Fibroblast of villous mesenchyme (primary cell): ENCODE data around the gene IQCH. TPM values are rescaled to one million over a fixed set of nuclear protein-coding genes. Genes with fewer than 3 reads are reported as not detected.

Experiments used
- DNase-seq: peaks from one replicate; pipeline ENCODE4 v3.0.0-alpha.2; 2010; ENCODE audit warnings: low read depth
- H3K4me3 ChIP-seq: 2 replicates; pipeline ENCODE4 v1.5.1; 2011; ENCODE audit warnings: low read depth, mild to moderate bottlenecking, low read length
- total RNA-seq: library from RNA; depleted of rRNA; stranded (reverse); fragments of >200 nt; gene quantifications from 2 replicates; pipeline ENCODE4 v1.2.3, GENCODE V29; 2012
- TF ChIP-seq, protein P1 (sequence below): IDR thresholded peaks from 2 replicates; pipeline ENCODE4 v1.5.1; 2012; ENCODE audit warnings: low read depth, mild to moderate bottlenecking, low read length; ENCODE audit not compliant: insufficient read depth

IQCH gene
- total RNA-seq, 1 donor, result 4.7 TPM

DNA sequence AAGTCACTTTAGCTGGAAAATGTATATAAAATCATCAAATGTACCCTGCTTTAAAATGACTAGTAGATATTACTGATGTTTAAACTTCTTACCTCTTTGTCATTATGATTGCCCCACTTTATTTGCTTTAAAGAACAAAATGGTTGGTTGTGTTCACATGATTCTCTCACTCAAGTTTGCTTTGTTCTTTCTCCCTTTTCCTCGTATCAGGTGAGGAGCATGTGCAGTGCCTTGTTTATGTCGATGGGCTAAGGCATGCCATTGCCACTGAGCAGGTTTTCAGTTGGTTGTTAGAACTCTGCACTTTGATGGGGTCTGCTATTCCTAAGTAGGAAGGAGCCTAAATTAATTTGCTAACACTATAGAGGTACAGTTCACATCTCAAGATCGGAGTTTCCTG lies 293.2 kb downstream of the IQCH start:
- no peak overlapping the region for H3K4me3 ChIP-seq
- TF ChIP-seq, protein P1, sequence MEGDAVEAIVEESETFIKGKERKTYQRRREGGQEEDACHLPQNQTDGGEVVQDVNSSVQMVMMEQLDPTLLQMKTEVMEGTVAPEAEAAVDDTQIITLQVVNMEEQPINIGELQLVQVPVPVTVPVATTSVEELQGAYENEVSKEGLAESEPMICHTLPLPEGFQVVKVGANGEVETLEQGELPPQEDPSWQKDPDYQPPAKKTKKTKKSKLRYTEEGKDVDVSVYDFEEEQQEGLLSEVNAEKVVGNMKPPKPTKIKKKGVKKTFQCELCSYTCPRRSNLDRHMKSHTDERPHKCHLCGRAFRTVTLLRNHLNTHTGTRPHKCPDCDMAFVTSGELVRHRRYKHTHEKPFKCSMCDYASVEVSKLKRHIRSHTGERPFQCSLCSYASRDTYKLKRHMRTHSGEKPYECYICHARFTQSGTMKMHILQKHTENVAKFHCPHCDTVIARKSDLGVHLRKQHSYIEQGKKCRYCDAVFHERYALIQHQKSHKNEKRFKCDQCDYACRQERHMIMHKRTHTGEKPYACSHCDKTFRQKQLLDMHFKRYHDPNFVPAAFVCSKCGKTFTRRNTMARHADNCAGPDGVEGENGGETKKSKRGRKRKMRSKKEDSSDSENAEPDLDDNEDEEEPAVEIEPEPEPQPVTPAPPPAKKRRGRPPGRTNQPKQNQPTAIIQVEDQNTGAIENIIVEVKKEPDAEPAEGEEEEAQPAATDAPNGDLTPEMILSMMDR, result no peak
- no peak for DNase-seq

DNA sequence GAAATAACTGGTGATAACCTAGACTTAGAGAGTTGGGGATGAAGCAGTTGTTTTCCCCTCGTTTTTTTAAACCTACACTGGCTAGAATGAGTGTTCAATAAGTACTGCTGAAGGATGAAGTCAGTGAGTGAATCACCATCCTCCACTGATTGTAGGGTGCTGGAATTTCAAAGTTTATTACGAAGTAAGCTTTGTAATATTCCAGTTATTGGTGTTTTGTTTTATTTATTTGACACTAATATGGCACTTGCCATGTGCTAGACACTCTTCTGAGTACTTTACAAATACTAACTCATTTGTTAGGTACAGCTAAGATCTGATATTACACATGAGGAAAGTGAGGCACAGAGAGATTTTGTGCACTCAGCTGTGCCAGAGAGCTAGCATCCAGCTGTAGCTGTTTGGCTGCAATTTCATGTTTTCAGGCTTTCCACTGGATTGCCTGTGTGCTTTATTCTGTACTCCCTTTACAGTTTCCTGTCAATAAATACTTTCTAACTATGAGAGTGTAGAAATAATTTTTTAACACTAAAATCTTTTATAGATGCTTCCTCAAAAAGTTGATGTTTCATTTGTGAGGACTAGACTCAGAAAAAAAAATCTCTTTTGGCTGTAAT lies 293.8 kb downstream of the IQCH start:
- TF ChIP-seq, protein P1, result no peak
- H3K4me3 ChIP-seq, result no peak overlapping the region
- no peak for DNase-seq

DNA sequence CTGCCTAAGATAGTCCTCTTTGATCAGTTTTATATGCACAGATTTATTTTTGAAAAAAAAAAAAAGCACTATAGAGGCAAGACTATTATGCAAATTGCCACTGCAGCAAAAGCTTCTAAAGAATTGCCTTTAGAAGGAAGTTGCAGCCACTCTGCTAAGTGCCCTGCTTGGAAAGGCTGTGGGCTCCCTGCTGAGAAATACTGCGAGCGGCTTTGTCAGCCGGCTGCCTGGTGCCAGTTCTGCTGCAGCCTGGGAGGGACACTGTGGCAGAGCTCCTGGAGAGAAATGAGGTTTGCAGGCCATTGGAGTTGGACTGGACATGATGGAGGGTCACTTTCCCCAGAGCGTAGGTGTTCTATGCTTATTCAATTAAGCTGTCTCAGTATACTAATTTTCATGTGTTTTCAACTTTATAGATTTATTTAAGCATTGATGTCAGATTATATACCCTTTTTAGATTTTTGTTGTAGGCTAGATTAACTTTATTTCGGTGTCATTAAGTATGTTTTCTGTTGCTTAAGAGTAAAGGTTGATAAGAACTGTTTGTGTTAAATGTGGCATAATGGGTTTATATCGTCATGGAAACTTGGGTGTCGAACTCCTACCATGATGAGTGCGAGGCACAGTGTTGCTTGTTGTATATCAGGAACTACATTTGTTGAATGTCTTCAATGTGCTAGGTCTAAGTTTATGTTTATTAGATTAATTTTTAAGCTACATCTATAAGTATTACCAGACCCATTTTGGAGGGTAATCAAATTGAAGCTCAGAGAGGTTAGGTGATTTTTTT lies 294.5 kb downstream of the IQCH start:
- no peak overlapping the region for H3K4me3 ChIP-seq
- TF ChIP-seq, protein P1, result no peak
- DNase-seq, result no peak

DNA sequence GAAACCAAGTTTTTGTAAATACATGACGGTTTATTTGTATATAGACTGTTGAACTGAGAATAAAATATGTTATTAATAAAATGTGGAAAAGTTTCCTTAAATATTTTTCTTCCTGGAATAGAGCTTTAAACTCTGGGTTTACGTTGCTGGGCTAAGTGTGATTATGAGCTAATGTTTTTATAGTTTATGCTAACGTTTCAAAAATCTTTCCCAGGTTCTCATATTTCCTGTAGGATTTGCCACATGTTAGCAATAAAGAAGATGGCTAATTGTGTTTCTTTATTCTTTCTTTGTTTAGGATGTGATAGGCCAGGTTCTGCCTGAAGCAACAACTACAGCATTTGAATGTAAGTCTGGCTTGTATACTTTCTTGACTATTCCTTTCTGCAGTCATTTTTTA lies 295.1 kb downstream of the IQCH start:
- H3K4me3 ChIP-seq, result no peak overlapping the region
- TF ChIP-seq, protein P1, result no peak
- no peak for DNase-seq

DNA sequence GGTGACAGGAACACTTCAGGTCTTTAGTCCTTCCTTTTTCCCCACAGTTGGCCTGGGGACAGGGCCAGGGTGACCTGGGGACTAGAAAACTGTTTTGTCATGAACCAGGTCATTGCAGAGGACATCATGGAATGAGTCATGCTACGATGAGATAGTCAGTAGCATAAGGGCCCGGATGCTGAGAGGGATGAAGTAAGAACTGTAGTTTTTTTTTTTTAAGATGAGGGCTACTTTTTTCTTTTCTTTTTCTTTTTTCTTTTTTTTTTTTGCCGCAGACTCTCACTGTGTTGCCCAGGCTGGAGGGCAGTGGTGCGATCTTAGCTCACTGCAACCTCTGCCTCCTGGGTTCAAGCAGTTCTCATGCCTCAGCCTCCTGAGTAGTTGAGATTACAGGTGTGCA lies 295.9 kb downstream of the IQCH start:
- DNase-seq, result no peak
- no peak overlapping the region for H3K4me3 ChIP-seq
- TF ChIP-seq, protein P1, result no peak

DNA sequence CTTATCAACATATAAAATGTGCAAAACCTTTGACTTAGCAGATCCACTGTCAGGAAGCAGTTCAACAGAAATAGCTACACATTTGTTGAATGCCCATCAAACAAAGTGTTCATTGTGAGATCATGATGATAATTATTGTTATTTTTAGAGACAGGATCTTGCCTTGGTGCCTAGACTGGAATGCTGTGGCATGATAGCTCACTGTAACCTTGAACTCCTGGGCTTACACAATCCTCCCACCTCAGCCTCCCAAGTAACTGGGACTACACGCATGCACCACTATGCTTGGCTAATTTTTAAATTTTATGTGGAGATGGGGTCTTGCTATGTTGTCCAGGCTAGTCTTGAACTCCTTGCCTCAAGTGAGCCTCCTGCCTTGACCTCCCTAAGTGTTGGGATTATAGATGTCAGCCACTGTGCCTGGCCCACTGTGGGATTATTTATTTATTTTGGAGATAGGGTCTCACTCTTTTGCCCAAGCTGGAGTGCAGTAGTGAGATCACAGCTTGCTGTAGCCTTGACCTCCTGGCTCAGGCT lies 296.7 kb downstream of the IQCH start:
- no peak overlapping the region for H3K4me3 ChIP-seq
- TF ChIP-seq, protein P1, result no peak
- no peak for DNase-seq

Other genes starting within 250 kb of the IQCH start
- 30.3 and 67.8 TPM in 2 replicates for gene SMAD3, start 189.2 kb upstream of the IQCH start, total RNA-seq
- gene AAGAB, start 125 bp upstream of the IQCH start, total RNA-seq, result 45.7 and 50.1 TPM in 2 replicates